CD4-positive, alpha-beta T cell (primary cell): ENCODE data around the gene CSTF3. TPM values are rescaled to one million over a fixed set of nuclear protein-coding genes. Genes with fewer than 3 reads are reported as not detected.
"Not testable (repeated sequence)": the region's sequence is repeated elsewhere in the genome, so short reads cannot be mapped to it uniquely, and the experiment has no call there.

Experiments
- ATAC-seq: fragments of 200-7000 bp; cut with Tn5 transposase; one replicate; pipeline ENCODE4 v1.10.0; 2022; ENCODE audit warnings: mild to moderate bottlenecking; ENCODE audit not compliant: poor library complexity
- CTCF ChIA-PET: fragments of 350-600 bp; sonication (Branson Sonifier 250); formaldehyde crosslinking; loops from one replicate; lab custom pipeline; 2021; ENCODE audit warnings: antibody characterized with exemption, inconsistent platforms; lab: Charles Lee
- POLR2A ChIA-PET: fragments of 350-600 bp; sonication (Branson Sonifier 250); formaldehyde crosslinking; loops from one replicate; lab custom pipeline; 2021; ENCODE audit warnings: antibody characterized with exemption, inconsistent platforms; lab: Charles Lee
- DNase-seq, 14 experiments: peaks; one replicate each; pipeline ENCODE4 v3.0.0-alpha.2; 2013 to 2020; ENCODE audit warnings: mixed read lengths in 2 of 14
- H3K27ac ChIP-seq, 2 donors: one replicate each; pipeline versions ENCODE4 v1.5.1 to v1.7.0; 2013; ENCODE audit warnings: low read length in 2 of 2, low read depth in 1 of 2, mild to moderate bottlenecking in 1 of 2
- H3K27me3 ChIP-seq, 2 experiments: 1 replicate in 1 of 2; 2 replicates in 1 of 2; pipeline versions ENCODE4 v1.6.1 to v1.7.0; 2013; ENCODE audit warnings: low read length in 2 of 2, control low read depth in 1 of 2, mild to moderate bottlenecking in 1 of 2, moderate library complexity in 1 of 2; ENCODE audit not compliant: insufficient read depth in 2 of 2, control insufficient read depth in 1 of 2
- H3K36me3 ChIP-seq: one replicate; pipeline ENCODE4 v1.6.1; 2013; ENCODE audit warnings: low read length, control low read depth; ENCODE audit not compliant: insufficient read depth
- H3K4me1 ChIP-seq: one replicate; pipeline ENCODE4 v1.6.1; 2013; ENCODE audit warnings: low read length, control low read depth; ENCODE audit not compliant: insufficient read depth
- H3K4me3 ChIP-seq: one replicate; pipeline ENCODE4 v1.5.1; 2013; ENCODE audit warnings: mild to moderate bottlenecking, low read length, moderate library complexity
- H3K9me3 ChIP-seq, 2 experiments: 1 replicate in 1 of 2; 2 replicates in 1 of 2; pipeline versions ENCODE4 v1.6.1 to v1.7.0; 2013; ENCODE audit warnings: low read length in 2 of 2, mild to moderate bottlenecking in 2 of 2, control low read depth in 1 of 2, moderate library complexity in 1 of 2; ENCODE audit not compliant: control insufficient read depth in 1 of 2, insufficient read depth in 1 of 2
- H3K27ac Mint-ChIP-seq: one replicate; pipeline ENCODE4 v1.8.0; 2020; ENCODE audit warnings: mixed read lengths
- H3K27me3 Mint-ChIP-seq: one replicate; pipeline ENCODE4 v1.8.0; 2021; ENCODE audit warnings: mixed read lengths
- H3K36me3 Mint-ChIP-seq: one replicate; pipeline ENCODE4 v1.8.0; 2021; ENCODE audit warnings: low read depth, mixed read lengths
- H3K4me1 Mint-ChIP-seq: one replicate; pipeline ENCODE4 v1.8.0; 2021; ENCODE audit warnings: low read depth, mixed read lengths
- H3K4me3 Mint-ChIP-seq: one replicate; pipeline ENCODE4 v1.8.0; 2020; ENCODE audit warnings: mild to moderate bottlenecking, mixed read lengths
- H3K9me3 Mint-ChIP-seq: one replicate; pipeline ENCODE4 v1.8.0; 2020; ENCODE audit warnings: mixed read lengths
- CTCF ChIP-seq: fragments of 200-600 bp; IDR thresholded peaks from one replicate; pipeline ENCODE4 v1.8.0; 2022; ENCODE audit warnings: antibody characterized with exemption, mild to moderate bottlenecking
- intact Hi-C, 2 experiments: fragments of 100-400 bp; cut with DNase I in 1 of 2; cut with micrococcal nuclease in 1 of 2; formaldehyde crosslinking; loops; one replicate each; pipeline versions ENCODE4 v1.15.1 to v1.9.0; 2023 to 2025; cut with DNase I, micrococcal nuclease
- total RNA-seq, 174 experiments: library from RNA in 2 of 174; stranded (reverse) in 2 of 174; gene quantifications; one replicate each; pipeline ENCODE4 v1.2.3 and lab custom pipeline; 2021 to 2026

CSTF3 gene
- total RNA-seq, 2 experiments from 2014 or later, result 6.4 to 9.9 TPM

- no peaks in the 10 kb centered on the region for H3K9me3 Mint-ChIP-seq
- intact Hi-C loops, result no loop called here
- ChIA-PET CTCF (interaction anchor here (0.9 kb wide), 1 partner anchor 11 kb away, joined by 4 read pairs; no protein-coding TSS in a partner anchor), POLR2A (interaction anchor here (1.0 kb wide), 1 partner anchor 10 kb away, joined by 3 read pairs; no protein-coding TSS in a partner anchor)
- peaks cover 0 to 4% of the 10 kb centered on the region in 2 experiments for H3K9me3 ChIP-seq
- H3K4me1 ChIP-seq, result peaks cover 6% of the 10 kb centered on the region
- no peak for DNase-seq
- no peaks in the 10 kb centered on the region for H3K36me3 ChIP-seq
- TF ChIP-seq CTCF, result no peak
- no peak overlapping the region for H3K27ac Mint-ChIP-seq
- H3K36me3 Mint-ChIP-seq, result no peaks in the 10 kb centered on the region
- no peaks in the 10 kb centered on the region for H3K27me3 Mint-ChIP-seq
- no peak overlapping the region for H3K4me3 Mint-ChIP-seq
- no peak overlapping the region for H3K27ac ChIP-seq
- ATAC-seq, result no peak
- H3K4me3 ChIP-seq, result no peak overlapping the region
- peaks cover 10% of the 10 kb centered on the region for H3K4me1 Mint-ChIP-seq
- H3K27me3 ChIP-seq, result no peaks in the 10 kb centered on the region
Observed at GRCh38 chr11:33177676-33178336, 16.5 kb upstream of the CSTF3 start.

DNA sequence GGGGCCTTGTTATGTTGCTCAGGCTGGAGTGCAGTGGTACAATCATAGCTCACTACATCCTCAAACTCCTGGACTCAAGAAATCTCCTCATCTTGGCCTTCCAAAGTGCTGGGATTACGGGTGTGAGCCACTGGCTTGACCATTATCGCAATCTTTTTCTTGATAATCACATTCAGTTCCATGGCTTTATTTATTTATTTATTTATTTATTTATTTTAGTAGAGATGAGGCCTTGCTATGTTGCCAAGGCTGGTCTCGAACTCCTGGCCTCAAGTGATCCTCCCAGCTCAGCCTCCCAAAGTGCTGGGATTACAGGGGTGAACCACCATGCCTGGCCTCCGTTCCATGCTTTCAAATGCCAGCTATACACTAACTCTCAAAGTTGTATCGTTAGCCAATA lies 15.5 kb upstream of the CSTF3 start:
- H3K9me3 ChIP-seq, H3K27me3 ChIP-seq, DNase-seq, H3K36me3 Mint-ChIP-seq, H3K27ac Mint-ChIP-seq, ATAC-seq, POLR2A ChIA-PET, H3K27me3 Mint-ChIP-seq, H3K4me3 ChIP-seq, H3K4me1 ChIP-seq, H3K9me3 Mint-ChIP-seq, H3K4me3 Mint-ChIP-seq, intact Hi-C loops, H3K36me3 ChIP-seq, H3K27ac ChIP-seq: not testable (repeated sequence)
- CTCF ChIA-PET, result interaction anchor here (0.9 kb wide), 1 partner anchor 10 kb away, joined by 4 read pairs; no protein-coding TSS in a partner anchor
- H3K4me1 Mint-ChIP-seq, result peaks cover 10% of the 10 kb centered on the region

DNA sequence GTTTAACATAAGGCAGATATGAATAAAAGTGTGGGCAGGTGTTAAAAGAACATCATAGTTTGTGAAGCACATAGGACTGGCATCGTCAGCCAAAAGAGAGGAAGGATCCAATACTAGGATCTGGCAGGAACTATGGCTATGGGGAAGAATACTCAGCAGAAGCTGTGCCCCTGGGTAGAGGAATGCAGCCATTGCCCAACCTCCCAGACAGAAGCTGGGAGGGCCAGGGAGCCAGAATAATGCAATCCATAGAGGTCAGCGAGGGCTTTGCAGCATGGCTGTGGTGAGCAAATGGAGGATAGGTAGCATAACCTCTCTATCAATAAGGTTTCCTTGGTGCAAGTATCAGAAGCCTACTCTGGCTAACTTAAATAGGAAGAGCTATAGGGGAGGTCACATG lies 11.7 kb upstream of the CSTF3 start:
- POLR2A ChIA-PET, result interaction anchor here (0.8 kb wide), 1 partner anchor 14 kb away, joined by 4 read pairs; no protein-coding TSS in a partner anchor
- no peaks in the 10 kb centered on the region for H3K27me3 Mint-ChIP-seq

More for the DNA sequence above, 11.7 kb upstream of the CSTF3 start:
- Mint-ChIP-seq H3K4me3 (no peak overlapping the region), H3K9me3 (no peaks in the 10 kb centered on the region), H3K36me3 (no peaks in the 10 kb centered on the region), H3K27ac (no peak overlapping the region), H3K4me1 (no peaks in the 10 kb centered on the region)
- ATAC-seq (no peak), DNase-seq (no peak)
- TF ChIP-seq CTCF, result no peak
- Histone ChIP-seq H3K36me3 (no peaks in the 10 kb centered on the region), H3K27me3 (no peaks in the 10 kb centered on the region), H3K4me1 (no peaks in the 10 kb centered on the region), H3K9me3 (no peaks in the 10 kb centered on the region), H3K27ac (no peak overlapping the region), H3K4me3 (no peak overlapping the region)
- CTCF ChIA-PET, result no interaction called here
- intact Hi-C loops, result no loop called here
